ENCODE data around the gene RSU1.
"Not testable (repeated sequence)": the region's sequence is repeated elsewhere in the genome, so short reads cannot be mapped to it uniquely, and the experiment has no call there.

Gene RSU1

GRCh38 chr10:16779384-16779915 lies 37.8 kb downstream of the RSU1 start:
- no peak for DNase-seq

GRCh38 chr10:16777473-16778370 lies 39.5 kb downstream of the RSU1 start:
- peak; percentile 38 for DNase-seq

GRCh38 chr10:16776896-16777295 lies 40.3 kb downstream of the RSU1 start:
- no peak for DNase-seq

- no peak for DNase-seq
Observed at GRCh38 chr10:16773334-16773733, 43.9 kb downstream of the RSU1 start.

- no peak for DNase-seq
Observed at GRCh38 chr10:16770670-16771069, 46.6 kb downstream of the RSU1 start.

- no peak for DNase-seq
Observed at GRCh38 chr10:16770141-16770540, 47.1 kb downstream of the RSU1 start.

- DNase-seq = no peak
Observed at GRCh38 chr10:16769331-16769730, 47.9 kb downstream of the RSU1 start.

- DNase-seq = no peak
Observed at GRCh38 chr10:16768702-16769101, 48.5 kb downstream of the RSU1 start.

GRCh38 chr10:16765509-16766375 lies 51.5 kb downstream of the RSU1 start:
- no peak for DNase-seq

GRCh38 chr10:16761300-16761699 lies 55.9 kb downstream of the RSU1 start:
- no peak for DNase-seq

GRCh38 chr10:16756561-16757221 lies 60.5 kb downstream of the RSU1 start:
- DNase-seq = no peak

- DNase-seq = no peak
Observed at GRCh38 chr10:16754765-16755164, 62.5 kb downstream of the RSU1 start.

GRCh38 chr10:16752849-16753248 lies 64.4 kb downstream of the RSU1 start:
- DNase-seq = not testable (repeated sequence)

- DNase-seq = no peak
Observed at GRCh38 chr10:16752099-16752498, 65.1 kb downstream of the RSU1 start.

- no peak for DNase-seq
Observed at GRCh38 chr10:16751244-16751643, 66.0 kb downstream of the RSU1 start.

GRCh38 chr10:16750461-16750860 lies 66.8 kb downstream of the RSU1 start:
- no peak for DNase-seq

GRCh38 chr10:16748749-16749148 lies 68.5 kb downstream of the RSU1 start:
- no peak for DNase-seq

- no peak for DNase-seq
Observed at GRCh38 chr10:16746856-16747255, 70.4 kb downstream of the RSU1 start.

- DNase-seq = no peak
Observed at GRCh38 chr10:16745061-16745460, 72.2 kb downstream of the RSU1 start.

- DNase-seq = no peak
Observed at GRCh38 chr10:16742165-16742960, 74.9 kb downstream of the RSU1 start.

GRCh38 chr10:16741540-16741939 lies 75.7 kb downstream of the RSU1 start:
- DNase-seq = no peak

GRCh38 chr10:16737420-16737819 lies 79.8 kb downstream of the RSU1 start:
- no peak for DNase-seq

Data from midbrain (tissue), 1 donor.